GM12873 (cell line): Measurements from ENCODE around the gene SH3BP4.

ENCODE experiments used
- CTCF ChIP-seq: IDR thresholded peaks from 2 replicates; pipeline ENCODE4 v1.5.1; 2012; ENCODE audit warnings: low read depth, mild to moderate bottlenecking, moderate library complexity, low read length, control low read depth; ENCODE audit not compliant: insufficient read depth; ENCODE audit errors: missing control alignments

Gene SH3BP4

GRCh38 chr2:235054919-235055318, 103.1 kb downstream of the SH3BP4 start:
- TF ChIP-seq CTCF = no peak

- TF ChIP-seq CTCF = peak; percentile 45
Observed at GRCh38 chr2:235055891-235056516, 104.2 kb downstream of the SH3BP4 start.

- no peak for TF ChIP-seq CTCF
Observed at GRCh38 chr2:235056768-235057167, 105.0 kb downstream of the SH3BP4 start.

GRCh38 chr2:235059161-235059560, 107.3 kb downstream of the SH3BP4 start:
- TF ChIP-seq CTCF = no peak

- TF ChIP-seq CTCF = no peak
Observed at GRCh38 chr2:235061656-235062055, 109.8 kb downstream of the SH3BP4 start.

GRCh38 chr2:235063471-235063961, 111.7 kb downstream of the SH3BP4 start:
- no peak for TF ChIP-seq CTCF

GRCh38 chr2:235064976-235065375, 113.2 kb downstream of the SH3BP4 start:
- no peak for TF ChIP-seq CTCF
